Measurements from ENCODE around the gene ELAC1. TPM values are rescaled to one million over a fixed set of nuclear protein-coding genes. Genes with fewer than 3 reads are reported as not detected.
A peak's percentile ranks its signal among the peaks of the same experiment; 100 is the strongest.

Gene ELAC1
- total RNA-seq, 6 experiments from 2014 or later = 6.2 to 9.0 (median 8.1) TPM

GRCh38 chr18:50973367-50974126 is 5.7 kb downstream of the ELAC1 start:
- H3K27ac Mint-ChIP-seq = peak overlapping the region; percentile 30
- peaks cover 33% of the 10 kb centered on the region for H3K4me1 Mint-ChIP-seq (ENCODE audit: low read depth)
- H3K27me3 Mint-ChIP-seq (ENCODE audit: insufficient read depth) = no peaks in the 10 kb centered on the region
- peak; percentile 71 for DNase-seq
- TF ChIP-seq CTCF (IDR thresholded peaks at IDR 0.05) = no peak
- no peak overlapping the region for H3K4me3 Mint-ChIP-seq
- peaks cover 13% of the 10 kb centered on the region for H3K9me3 Mint-ChIP-seq
- H3K36me3 Mint-ChIP-seq (ENCODE audit: low read depth) = peaks cover 45% of the 10 kb centered on the region

- no peak for TF ChIP-seq CTCF (IDR thresholded peaks at IDR 0.05)
- Mint-ChIP-seq H3K4me1 (ENCODE audit: low read depth) (peaks cover 24% of the 10 kb centered on the region), H3K36me3 (ENCODE audit: low read depth) (peaks cover 47% of the 10 kb centered on the region), H3K27me3 (ENCODE audit: insufficient read depth) (no peaks in the 10 kb centered on the region), H3K9me3 (peaks cover 13% of the 10 kb centered on the region), H3K4me3 (no peak overlapping the region), H3K27ac (no peak overlapping the region)
- no peak for DNase-seq
These were observed 9.4 kb downstream of the ELAC1 start for GRCh38 chr18:50977037-50977760.

GRCh38 chr18:50981381-50981780 is 13.5 kb downstream of the ELAC1 start:
- DNase-seq = no peak

GRCh38 chr18:50982086-50982801 is 14.4 kb downstream of the ELAC1 start:
- H3K9me3 Mint-ChIP-seq = peaks cover 7% of the 10 kb centered on the region
- H3K36me3 Mint-ChIP-seq (ENCODE audit: low read depth) = peaks cover 31% of the 10 kb centered on the region
- no peak overlapping the region for H3K27ac Mint-ChIP-seq
- DNase-seq = no peak
- TF ChIP-seq CTCF (IDR thresholded peaks at IDR 0.05) = no peak
- peaks cover 30% of the 10 kb centered on the region for H3K4me1 Mint-ChIP-seq (ENCODE audit: low read depth)
- H3K27me3 Mint-ChIP-seq (ENCODE audit: insufficient read depth) = no peaks in the 10 kb centered on the region
- H3K4me3 Mint-ChIP-seq = no peak overlapping the region

More at GRCh38 chr18:50981381-50981780, 13.5 kb downstream of the ELAC1 start:
- no peaks in the 10 kb centered on the region for H3K27me3 Mint-ChIP-seq (ENCODE audit: insufficient read depth)
- peak overlapping the region; percentile 7; the same call in 1 of the 2 replicates for H3K27ac Mint-ChIP-seq
- no peak overlapping the region for H3K4me3 Mint-ChIP-seq
- TF ChIP-seq CTCF (IDR thresholded peaks at IDR 0.05) = no peak
- peaks cover 10% of the 10 kb centered on the region for H3K9me3 Mint-ChIP-seq
- H3K36me3 Mint-ChIP-seq (ENCODE audit: low read depth) = peaks cover 40% of the 10 kb centered on the region
- peaks cover 21% of the 10 kb centered on the region for H3K4me1 Mint-ChIP-seq (ENCODE audit: low read depth)

- H3K9me3 Mint-ChIP-seq = peaks cover 3% of the 10 kb centered on the region
- peak; percentile 43 for TF ChIP-seq CTCF (IDR thresholded peaks at IDR 0.05)
- H3K27ac Mint-ChIP-seq = no peak overlapping the region
- peaks cover 27% of the 10 kb centered on the region for H3K36me3 Mint-ChIP-seq (ENCODE audit: low read depth)
- no peaks in the 10 kb centered on the region for H3K27me3 Mint-ChIP-seq (ENCODE audit: insufficient read depth)
- no peak for DNase-seq
- H3K4me3 Mint-ChIP-seq = no peak overlapping the region
- peaks cover 35% of the 10 kb centered on the region for H3K4me1 Mint-ChIP-seq (ENCODE audit: low read depth)
These were observed 15.0 kb downstream of the ELAC1 start for GRCh38 chr18:50982802-50983179.
